Testis (tissue), 2 donors: Measurements from ENCODE around the gene COL11A2.

Source experiments
- POLR2A ChIP-seq: fragments of 450-650 bp; IDR thresholded peaks from one replicate; pipeline ENCODE4 v1.6.1; 2017; ENCODE audit warnings: antibody characterized with exemption, mild to moderate bottlenecking, moderate library complexity
- TF ChIP-seq, protein P1 (sequence below), 3 experiments: fragments of 450-650 bp in 2 of 3; fragments of 200-600 bp in 1 of 3; sonication (generic) in 1 of 3; IDR thresholded peaks; one replicate each; pipeline ENCODE4 v1.5.1; 2016 to 2019; ENCODE audit warnings: antibody characterized with exemption in 3 of 3, mild to moderate bottlenecking in 2 of 3, moderate library complexity in 1 of 3

DNA sequence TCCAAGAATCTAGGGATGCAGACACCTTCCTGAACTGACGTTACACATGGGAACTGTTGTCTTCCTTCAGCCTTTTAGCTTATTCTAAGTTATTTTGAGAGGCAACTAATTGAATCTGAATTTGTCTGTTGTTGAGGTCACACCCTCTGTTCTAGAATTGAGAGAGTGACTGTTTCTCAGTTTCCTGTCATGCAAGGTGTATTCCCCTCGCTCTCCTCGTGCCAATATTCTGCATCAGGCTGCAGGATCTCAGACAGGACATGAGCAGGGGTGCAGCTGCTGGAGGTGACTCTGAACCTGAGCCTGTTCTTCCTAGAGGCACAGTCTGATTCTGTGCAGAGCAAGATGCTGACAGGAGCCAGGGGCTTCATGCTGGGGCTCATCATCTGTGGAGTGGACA lies 63.9 kb downstream of the COL11A2 start:
- TF ChIP-seq POLR2A, result no peak
- TF ChIP-seq, protein P1, sequence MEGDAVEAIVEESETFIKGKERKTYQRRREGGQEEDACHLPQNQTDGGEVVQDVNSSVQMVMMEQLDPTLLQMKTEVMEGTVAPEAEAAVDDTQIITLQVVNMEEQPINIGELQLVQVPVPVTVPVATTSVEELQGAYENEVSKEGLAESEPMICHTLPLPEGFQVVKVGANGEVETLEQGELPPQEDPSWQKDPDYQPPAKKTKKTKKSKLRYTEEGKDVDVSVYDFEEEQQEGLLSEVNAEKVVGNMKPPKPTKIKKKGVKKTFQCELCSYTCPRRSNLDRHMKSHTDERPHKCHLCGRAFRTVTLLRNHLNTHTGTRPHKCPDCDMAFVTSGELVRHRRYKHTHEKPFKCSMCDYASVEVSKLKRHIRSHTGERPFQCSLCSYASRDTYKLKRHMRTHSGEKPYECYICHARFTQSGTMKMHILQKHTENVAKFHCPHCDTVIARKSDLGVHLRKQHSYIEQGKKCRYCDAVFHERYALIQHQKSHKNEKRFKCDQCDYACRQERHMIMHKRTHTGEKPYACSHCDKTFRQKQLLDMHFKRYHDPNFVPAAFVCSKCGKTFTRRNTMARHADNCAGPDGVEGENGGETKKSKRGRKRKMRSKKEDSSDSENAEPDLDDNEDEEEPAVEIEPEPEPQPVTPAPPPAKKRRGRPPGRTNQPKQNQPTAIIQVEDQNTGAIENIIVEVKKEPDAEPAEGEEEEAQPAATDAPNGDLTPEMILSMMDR (IDR thresholded peaks at IDR 0.05), result no peak
